Parathyroid adenoma (tissue), 2 donors: ENCODE data around the gene TNXB.

ENCODE experiments used
- H2AFZ ChIP-seq: fragments of 300-600 bp; sonication (generic); one replicate; pipeline ENCODE4 v1.7.0; 2017; ENCODE audit warnings: antibody characterized with exemption, mild to moderate bottlenecking
- H3K27ac ChIP-seq: fragments of 300-600 bp; sonication (generic); one replicate; pipeline ENCODE4 v1.7.0; 2017
- H3K27me3 ChIP-seq: fragments of 300-600 bp; sonication (generic); one replicate; pipeline ENCODE4 v1.7.0; 2017; ENCODE audit warnings: low read length; ENCODE audit not compliant: control insufficient read depth, insufficient read depth
- H3K36me3 ChIP-seq: fragments of 300-600 bp; sonication (generic); one replicate; pipeline ENCODE4 v1.7.0; 2017; ENCODE audit warnings: low read length; ENCODE audit not compliant: control insufficient read depth, insufficient read depth
- H3K4me1 ChIP-seq: fragments of 300-600 bp; sonication (generic); one replicate; pipeline ENCODE4 v1.7.0; 2017; ENCODE audit warnings: control low read depth
- H3K4me2 ChIP-seq: fragments of 300-600 bp; sonication (generic); one replicate; pipeline ENCODE4 v1.7.0; 2017; ENCODE audit warnings: low read length
- H3K4me3 ChIP-seq: fragments of 300-600 bp; sonication (generic); one replicate; pipeline ENCODE4 v1.7.0; 2017; ENCODE audit warnings: low read depth, low read length
- H3K79me2 ChIP-seq: fragments of 300-600 bp; sonication (generic); one replicate; pipeline ENCODE4 v1.7.0; 2017; ENCODE audit warnings: control low read depth
- H3K9ac ChIP-seq: fragments of 300-600 bp; sonication (generic); one replicate; pipeline ENCODE4 v1.7.0; 2017; ENCODE audit warnings: mild to moderate bottlenecking
- H3K9me3 ChIP-seq: fragments of 300-600 bp; sonication (generic); one replicate; pipeline ENCODE4 v1.7.0; 2017; ENCODE audit warnings: low read length; ENCODE audit not compliant: control insufficient read depth
- TF ChIP-seq, protein P1 (sequence below): fragments of 300-600 bp; sonication (generic); IDR thresholded peaks from one replicate; pipeline ENCODE4 v1.7.0; 2017; ENCODE audit warnings: antibody characterized with exemption, mild to moderate bottlenecking
- donor health status: primary hyperparathyroidism.

Gene TNXB

GRCh38 chr6:32149932-32150870, 41.1 kb upstream of the TNXB start:
- Histone ChIP-seq H3K79me2 (peaks cover 9% of the 10 kb centered on the region), H3K9ac (no peak overlapping the region), H3K9me3 (no peaks in the 10 kb centered on the region), H3K27me3 (no peaks in the 10 kb centered on the region), H2AFZ (no peak overlapping the region), H3K27ac (no peak overlapping the region), H3K4me2 (no peak overlapping the region), H3K36me3 (no peaks in the 10 kb centered on the region), H3K4me1 (peaks cover 15% of the 10 kb centered on the region), H3K4me3 (no peak overlapping the region)
- TF ChIP-seq, protein P1, sequence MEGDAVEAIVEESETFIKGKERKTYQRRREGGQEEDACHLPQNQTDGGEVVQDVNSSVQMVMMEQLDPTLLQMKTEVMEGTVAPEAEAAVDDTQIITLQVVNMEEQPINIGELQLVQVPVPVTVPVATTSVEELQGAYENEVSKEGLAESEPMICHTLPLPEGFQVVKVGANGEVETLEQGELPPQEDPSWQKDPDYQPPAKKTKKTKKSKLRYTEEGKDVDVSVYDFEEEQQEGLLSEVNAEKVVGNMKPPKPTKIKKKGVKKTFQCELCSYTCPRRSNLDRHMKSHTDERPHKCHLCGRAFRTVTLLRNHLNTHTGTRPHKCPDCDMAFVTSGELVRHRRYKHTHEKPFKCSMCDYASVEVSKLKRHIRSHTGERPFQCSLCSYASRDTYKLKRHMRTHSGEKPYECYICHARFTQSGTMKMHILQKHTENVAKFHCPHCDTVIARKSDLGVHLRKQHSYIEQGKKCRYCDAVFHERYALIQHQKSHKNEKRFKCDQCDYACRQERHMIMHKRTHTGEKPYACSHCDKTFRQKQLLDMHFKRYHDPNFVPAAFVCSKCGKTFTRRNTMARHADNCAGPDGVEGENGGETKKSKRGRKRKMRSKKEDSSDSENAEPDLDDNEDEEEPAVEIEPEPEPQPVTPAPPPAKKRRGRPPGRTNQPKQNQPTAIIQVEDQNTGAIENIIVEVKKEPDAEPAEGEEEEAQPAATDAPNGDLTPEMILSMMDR: no peak

GRCh38 chr6:32149092-32149755, 40.1 kb upstream of the TNXB start:
- no peaks in the 10 kb centered on the region for H3K27me3 ChIP-seq
- no peak overlapping the region for H3K4me3 ChIP-seq
- no peaks in the 10 kb centered on the region for H3K9me3 ChIP-seq
- H3K4me1 ChIP-seq: peaks cover 12% of the 10 kb centered on the region
- no peak overlapping the region for H3K27ac ChIP-seq
- H3K79me2 ChIP-seq: peaks cover 1% of the 10 kb centered on the region
- H2AFZ ChIP-seq: no peak overlapping the region
- TF ChIP-seq, protein P1: no peak
- no peaks in the 10 kb centered on the region for H3K36me3 ChIP-seq
- H3K4me2 ChIP-seq: no peak overlapping the region
- no peak overlapping the region for H3K9ac ChIP-seq

GRCh38 chr6:32148289-32149091, 39.4 kb upstream of the TNXB start:
- no peak overlapping the region for H3K4me3 ChIP-seq
- no peak overlapping the region for H3K9ac ChIP-seq
- no peaks in the 10 kb centered on the region for H3K36me3 ChIP-seq
- peaks cover 12% of the 10 kb centered on the region for H3K4me1 ChIP-seq
- no peaks in the 10 kb centered on the region for H3K9me3 ChIP-seq
- no peak overlapping the region for H3K4me2 ChIP-seq
- no peaks in the 10 kb centered on the region for H3K79me2 ChIP-seq
- TF ChIP-seq, protein P1: no peak
- H3K27ac ChIP-seq: no peak overlapping the region
- H3K27me3 ChIP-seq: no peaks in the 10 kb centered on the region
- H2AFZ ChIP-seq: no peak overlapping the region

- Histone ChIP-seq H3K27ac (no peak overlapping the region), H3K9me3 (no peaks in the 10 kb centered on the region), H3K79me2 (no peaks in the 10 kb centered on the region), H3K9ac (no peak overlapping the region), H2AFZ (no peak overlapping the region), H3K4me1 (peaks cover 11% of the 10 kb centered on the region), H3K27me3 (no peaks in the 10 kb centered on the region), H3K36me3 (no peaks in the 10 kb centered on the region), H3K4me3 (no peak overlapping the region), H3K4me2 (no peak overlapping the region)
- TF ChIP-seq, protein P1: no peak
These were observed 38.4 kb upstream of the TNXB start for GRCh38 chr6:32147401-32148132.
